Stomach (tissue), 4 donors: ENCODE data around the gene MYO3B.

Experiments
- CTCF ChIP-seq, 7 experiments: fragments of 450-650 bp in 4 of 7; fragments of 200-600 bp in 3 of 7; sonication (generic) in 3 of 7; IDR thresholded peaks; one replicate each; pipeline ENCODE4 v1.5.1; 2016 to 2019; ENCODE audit warnings: antibody characterized with exemption in 7 of 7, control low read depth in 2 of 7, mild to moderate bottlenecking in 1 of 7
- EP300 ChIP-seq: sonication (generic); formaldehyde crosslinking; IDR thresholded peaks from one replicate; pipeline ENCODE4 v1.6.1; 2017; ENCODE audit warnings: antibody characterized with exemption
- POLR2A ChIP-seq, 4 donors: fragments of 450-650 bp; IDR thresholded peaks; one replicate each; pipeline ENCODE4 v1.6.1; 2016; ENCODE audit warnings: antibody characterized with exemption in 4 of 4, control low read depth in 2 of 4, mild to moderate bottlenecking in 1 of 4, moderate library complexity in 1 of 4
- POLR2AphosphoS5 ChIP-seq, 3 donors: sonication (generic); formaldehyde crosslinking; IDR thresholded peaks; one replicate each; pipeline ENCODE4 v1.6.1; 2016; ENCODE audit warnings: antibody characterized with exemption in 3 of 3

- no peak for TF ChIP-seq CTCF (IDR thresholded peaks at IDR 0.05)
- TF ChIP-seq POLR2A (IDR thresholded peaks at IDR 0.05): no peak
- no peak for TF ChIP-seq EP300
- no peak for TF ChIP-seq POLR2AphosphoS5 (IDR thresholded peaks at IDR 0.05)
Observed at GRCh38 chr2:170170281-170171040, 7.5 kb upstream of the MYO3B start.
